ENCODE data around the gene ERBB4.

- no peak for TF ChIP-seq POLR2AphosphoS5 (IDR thresholded peaks at IDR 0.05; ENCODE audit: low read depth, low read length)
- no peak for TF ChIP-seq POLR2A (IDR thresholded peaks at IDR 0.05; ENCODE audit: low read depth, low read length)
- no peak for TF ChIP-seq TAF1 (IDR thresholded peaks at IDR 0.05; ENCODE audit: low read depth, low read length)
- no peak for TF ChIP-seq SPI1 (IDR thresholded peaks at IDR 0.05; ENCODE audit: low read depth, low read length)
- TF ChIP-seq POU2F2 (IDR thresholded peaks at IDR 0.05; ENCODE audit: low read depth, low read length), result no peak
- no peak for TF ChIP-seq PAX5 (IDR thresholded peaks at IDR 0.05; ENCODE audit: insufficient read depth, low read length, severe bottlenecking)
Measured at GRCh38 chr2:212495046-212495445, 43.6 kb downstream of the ERBB4 start.

Data from GM12891 (cell line).